Renal cortex interstitium (tissue), 11 donors: ENCODE data around the gene PIH1D1. TPM values are rescaled to one million over a fixed set of nuclear protein-coding genes. Genes with fewer than 3 reads are reported as not detected.

Experiments
- DNase-seq, 11 donors: peaks; one replicate each; pipeline ENCODE4 v3.0.0-alpha.2; 2013; ENCODE audit warnings: low read depth in 9 of 11, low spot score in 4 of 11; ENCODE audit errors: extremely low read depth in 1 of 11
- polyA plus RNA-seq, 3 donors: library from polyadenylated mRNA; unstranded; fragments of 120-200 nt; gene quantifications; one replicate each; pipeline ENCODE4 v1.2.1, GENCODE V29; 2013; ENCODE audit not compliant: insufficient read length in 3 of 3

The PIH1D1 gene
- polyA plus RNA-seq, 3 donors: 85.0 to 102 (median 91.3) TPM

DNA sequence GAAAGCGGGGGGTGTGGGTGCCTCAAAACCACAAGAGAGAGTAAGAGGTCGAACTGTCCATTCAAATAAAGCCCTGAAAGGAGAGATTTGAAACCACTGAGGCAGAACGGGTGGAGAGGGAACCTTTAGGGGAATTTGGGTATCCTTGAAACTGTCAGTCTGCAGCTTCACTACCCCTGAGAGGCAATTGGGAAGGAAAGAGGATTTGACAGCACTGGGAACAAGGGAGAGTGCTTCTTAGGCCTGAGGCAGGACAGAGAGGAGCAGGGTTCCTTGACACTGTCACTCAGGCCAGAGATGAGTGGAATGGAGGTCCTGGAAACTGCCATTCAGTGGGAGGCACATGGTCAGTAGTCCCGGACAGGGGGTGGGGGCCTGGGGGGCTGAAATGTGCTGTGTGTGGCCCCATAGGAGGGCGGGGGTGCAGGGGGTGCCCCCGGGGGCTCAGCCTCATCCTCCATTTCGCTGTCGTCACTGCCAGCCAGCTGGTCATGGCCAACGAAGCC is 21.4 kb downstream of the PIH1D1 start:
- DNase-seq: no peak

DNA sequence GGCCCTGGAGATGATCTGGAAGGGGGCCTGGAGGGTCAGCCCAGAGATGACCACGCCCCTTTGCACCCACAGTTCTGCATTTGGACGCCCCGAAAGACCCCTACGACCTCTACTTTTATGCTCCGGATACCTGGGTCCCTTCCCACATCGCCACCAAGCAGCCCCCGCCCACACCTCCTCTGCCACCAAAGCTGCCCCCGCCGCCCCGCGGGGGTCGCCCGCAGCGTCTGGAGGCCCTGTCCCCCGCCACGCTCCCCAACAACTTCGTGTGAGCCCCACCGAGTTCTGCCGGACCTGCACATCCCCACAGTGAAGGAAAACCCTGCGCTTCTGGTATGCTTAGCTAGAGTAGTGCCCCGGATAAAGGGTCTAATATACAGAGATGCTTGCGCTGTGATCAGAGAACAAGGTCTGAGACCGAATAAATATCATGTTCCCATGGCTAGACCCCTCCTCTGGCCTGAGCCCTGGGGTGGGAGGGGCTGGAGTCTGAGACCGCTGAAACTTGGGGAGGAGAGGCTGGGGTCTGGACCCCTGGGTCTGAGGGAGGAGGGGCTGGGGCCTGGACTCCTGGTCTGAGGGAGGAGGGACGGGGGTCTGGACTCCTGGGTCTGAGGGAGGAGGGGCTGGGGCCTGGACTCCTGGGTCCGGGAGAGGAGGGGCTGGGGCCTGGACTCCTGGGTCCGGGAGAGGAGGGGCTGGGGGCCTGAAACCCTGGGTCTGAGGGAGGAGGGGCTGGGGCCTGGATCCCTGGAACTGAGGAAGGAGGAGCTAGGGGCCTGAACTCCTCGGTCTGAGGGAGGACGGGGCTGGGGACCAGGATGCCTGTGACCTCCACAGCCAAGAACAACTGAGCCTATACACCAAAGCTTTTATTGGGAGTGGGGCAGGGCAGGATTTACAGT is 22.8 kb downstream of the PIH1D1 start:
- no peak for DNase-seq

DNA sequence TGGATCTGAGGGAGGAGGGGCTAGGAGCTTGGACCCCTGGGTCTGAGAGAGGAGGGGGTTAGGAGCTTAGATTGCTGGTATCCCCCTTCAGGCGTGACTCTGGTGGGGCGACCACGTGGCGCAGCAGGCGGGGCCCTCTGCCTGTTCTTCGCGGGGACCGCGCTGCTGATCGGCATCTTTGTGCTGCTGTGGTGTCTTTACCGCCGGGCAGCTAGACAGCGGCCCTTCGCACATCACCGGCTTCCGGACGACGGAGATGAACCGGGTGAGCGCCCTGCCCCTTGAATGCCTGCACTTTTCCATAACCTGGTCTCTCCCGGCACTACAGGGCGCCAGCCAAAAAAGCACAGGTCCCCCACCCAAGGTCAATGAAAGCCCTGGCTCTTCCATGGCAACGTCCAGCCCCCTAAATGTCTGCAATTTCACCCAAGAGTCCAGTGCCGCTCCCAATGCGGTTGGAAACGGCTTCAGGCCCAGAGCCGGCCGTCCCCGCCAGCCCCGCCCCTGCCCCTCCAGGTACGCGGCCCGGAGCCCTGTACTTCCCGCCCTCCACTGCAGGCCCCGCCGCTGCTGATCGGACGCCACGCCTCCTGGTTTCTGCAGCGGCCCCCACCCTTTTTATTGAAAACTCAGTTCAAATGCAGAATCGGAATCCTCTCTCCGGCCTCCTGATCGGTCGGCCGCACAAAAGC is 23.6 kb downstream of the PIH1D1 start:
- no peak for DNase-seq

DNA sequence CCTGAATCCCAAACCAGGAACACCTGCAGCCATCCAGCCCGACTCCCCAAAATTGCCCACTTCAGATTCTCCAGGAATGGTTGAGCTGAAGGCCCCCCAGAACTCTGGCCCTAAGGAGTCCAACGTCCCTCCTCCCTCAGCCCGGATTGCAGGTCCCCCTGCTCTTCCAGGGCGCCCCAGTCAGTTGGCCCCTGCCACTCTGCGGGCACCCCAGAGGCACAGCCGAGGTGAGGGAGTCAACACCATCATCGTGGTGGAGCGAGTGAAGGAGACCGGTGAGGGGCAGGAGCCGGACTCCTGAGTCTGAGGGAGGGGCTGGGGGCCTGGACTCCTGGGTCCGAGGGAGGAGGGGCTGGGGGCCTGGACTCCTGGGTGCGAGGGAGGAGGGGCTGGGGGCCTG is 24.3 kb downstream of the PIH1D1 start:
- no peak for DNase-seq

DNA sequence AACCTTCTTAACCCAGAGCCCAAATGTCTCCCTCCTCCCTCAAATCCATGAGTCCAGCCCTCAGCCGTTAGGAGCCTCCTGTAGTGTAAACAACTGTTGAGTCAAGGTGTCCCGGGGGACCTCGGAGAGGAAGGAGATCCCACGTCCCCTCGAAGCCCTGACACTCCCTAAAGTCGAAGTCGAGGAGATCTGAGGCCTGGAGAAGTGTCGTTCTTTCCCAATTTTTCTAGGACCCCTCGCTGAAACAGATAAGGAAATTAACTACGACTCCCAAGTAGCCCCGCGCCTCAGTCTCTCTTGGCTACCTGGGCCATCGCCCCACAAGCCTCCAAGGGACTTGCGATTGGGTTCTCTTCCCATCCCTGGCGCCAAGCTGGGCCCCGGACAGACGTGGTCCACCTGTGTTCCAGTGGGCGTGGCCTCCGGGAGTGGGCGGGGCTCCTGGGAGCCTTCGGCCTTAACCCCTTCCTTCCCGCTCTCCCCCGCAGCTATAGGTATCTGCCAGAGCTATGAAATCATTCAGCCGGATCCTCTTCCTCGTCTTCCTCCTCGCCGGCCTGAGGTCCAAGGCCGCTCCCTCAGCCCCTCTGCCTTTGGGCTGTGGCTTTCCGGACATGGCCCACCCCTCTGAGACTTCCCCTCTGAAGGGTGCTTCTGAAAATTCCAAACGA is 25.6 kb downstream of the PIH1D1 start:
- no peak for DNase-seq

DNA sequence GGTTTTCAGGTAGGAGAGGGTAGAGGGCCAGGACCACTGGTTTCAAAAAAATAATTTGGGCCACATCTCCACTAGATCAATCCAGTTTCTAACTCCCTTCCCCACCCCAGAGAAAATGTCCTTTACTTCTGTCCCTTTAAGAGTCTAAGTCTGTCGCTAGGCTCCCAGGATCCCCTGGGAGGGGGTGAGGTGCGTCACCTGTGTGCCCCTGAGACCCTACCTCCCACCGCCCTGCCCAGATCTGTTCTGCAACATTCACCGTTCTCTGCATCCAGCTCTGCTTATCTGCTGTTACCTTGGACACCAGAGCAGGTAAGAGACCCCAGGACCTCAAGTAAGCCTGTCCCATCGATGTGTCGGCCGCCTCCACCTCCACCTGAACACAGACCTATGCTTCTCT is 26.4 kb downstream of the PIH1D1 start, which contains the start of gene GFY:
Gene GFY (plus strand): TSS at position 211 of the 400 bp plus-strand sequence. CDS start 1,043 bp downstream, outside the sequence.
- no peak for DNase-seq

DNA sequence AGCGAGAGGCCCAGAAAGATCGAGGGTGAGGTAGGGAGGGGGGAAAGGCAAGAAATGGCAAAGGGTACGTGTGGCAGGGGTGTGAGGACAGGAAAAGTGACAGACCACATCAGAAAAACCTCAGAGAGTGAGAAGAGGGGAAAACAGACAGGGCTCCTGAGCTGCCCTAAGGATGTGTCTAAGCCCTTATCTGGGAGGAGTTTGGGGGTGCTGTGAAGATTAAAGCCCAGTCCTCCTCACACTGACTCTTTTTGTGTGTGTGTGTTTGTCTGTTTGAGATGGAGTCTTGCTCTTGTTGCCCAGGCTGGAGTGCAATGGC is 27.7 kb downstream of the PIH1D1 start:
- DNase-seq: no peak

DNA sequence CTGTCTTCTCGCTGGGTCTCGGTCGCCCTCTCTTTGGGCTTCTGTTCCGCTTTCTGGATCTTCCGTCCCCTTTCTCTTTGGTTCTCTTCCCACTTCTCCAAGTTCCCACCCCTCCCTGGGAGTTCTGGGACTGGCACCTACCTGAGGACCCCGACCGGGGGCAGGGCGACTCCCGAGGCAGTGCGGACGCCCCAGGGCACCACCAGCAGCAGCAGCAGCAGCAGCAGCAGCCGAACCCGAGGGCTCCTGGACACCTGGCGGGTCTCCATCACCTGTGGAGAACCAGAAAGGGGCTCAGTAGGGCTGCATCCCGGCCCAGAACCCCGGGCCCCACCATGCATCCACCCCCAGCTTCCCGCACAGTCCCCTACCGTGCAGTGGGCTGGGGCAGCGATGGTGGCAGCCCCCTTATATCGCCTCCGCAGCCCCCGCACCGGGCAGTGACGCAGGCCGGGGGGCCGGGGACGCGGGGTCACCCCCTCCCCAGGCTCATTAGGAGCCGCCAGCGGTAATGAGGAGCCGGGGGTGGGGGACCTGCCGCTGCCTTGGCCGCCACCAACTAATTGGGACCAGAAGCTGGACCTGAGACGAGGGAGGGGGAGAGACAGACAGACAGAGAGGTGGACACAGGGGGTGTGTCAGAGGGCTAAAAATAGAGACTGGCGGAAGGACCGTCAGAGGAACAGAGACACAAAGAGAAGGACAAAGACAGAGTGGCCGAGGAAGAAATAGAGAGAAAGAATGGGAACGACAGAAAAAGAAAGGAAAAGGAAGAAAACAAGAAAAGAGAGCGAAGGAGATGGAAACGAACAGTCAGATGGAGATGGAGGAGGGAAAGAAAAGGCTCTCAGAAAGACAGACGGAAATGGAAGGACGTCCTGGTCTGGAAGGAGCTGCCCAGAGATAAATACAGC is 28.3 kb downstream of the PIH1D1 start, which contains the start of gene PTH2:
Gene PTH2 (minus strand): TSS at position 371 of the 914 bp plus-strand sequence. CDS start 102 bp downstream, at position 269.
- no peak for DNase-seq

DNA sequence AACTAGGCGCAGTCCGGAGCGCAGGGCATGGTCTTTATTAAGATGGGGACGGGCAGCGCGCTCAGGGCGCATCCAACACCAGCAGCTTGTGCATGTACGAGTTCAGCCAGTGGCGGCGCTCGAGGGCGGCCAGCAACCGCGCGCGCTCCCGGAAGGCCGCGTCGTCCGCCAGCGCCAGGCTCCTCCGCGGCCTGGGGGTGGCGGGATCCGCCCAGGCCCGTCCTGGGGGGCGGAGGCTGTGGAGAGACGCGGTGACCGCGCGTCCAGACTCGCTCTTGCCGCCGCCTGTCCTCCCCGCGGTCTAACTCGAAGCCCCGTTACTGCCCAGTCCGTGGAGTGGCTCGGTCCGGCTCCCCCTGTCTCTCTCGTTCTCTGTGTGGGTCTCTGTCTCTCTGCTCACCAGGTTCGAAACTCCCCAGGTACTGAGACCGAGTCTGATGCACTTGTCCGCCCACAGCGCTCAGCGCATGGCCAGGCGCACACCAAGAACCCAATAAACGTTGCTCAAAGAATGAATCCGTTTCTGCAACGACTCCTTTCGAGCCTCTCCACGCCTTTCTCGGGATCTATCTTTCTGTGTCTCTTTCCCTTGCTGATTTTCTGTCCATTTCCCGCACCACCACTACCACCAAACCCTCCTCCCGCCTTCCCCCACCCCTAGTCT is 29.1 kb downstream of the PIH1D1 start:
- peak in 1 of 11 donors; percentile 45 for DNase-seq

DNA sequence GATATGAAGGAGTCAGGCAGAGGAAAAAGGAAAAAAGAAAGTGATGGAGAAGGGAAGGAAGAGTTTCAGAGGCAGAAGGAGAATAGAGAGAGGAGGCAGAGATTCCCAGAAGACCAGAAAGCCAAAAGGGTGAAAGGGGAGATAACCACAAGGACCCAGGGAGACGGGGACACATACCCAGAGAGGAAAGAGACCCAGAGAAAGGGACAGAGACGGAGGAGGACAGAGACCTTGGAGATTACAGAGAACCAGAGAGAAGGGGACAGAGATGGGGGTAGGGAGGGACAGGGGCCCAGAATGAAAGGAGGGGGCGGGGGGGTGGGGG is 29.8 kb downstream of the PIH1D1 start:
- no peak for DNase-seq

DNA sequence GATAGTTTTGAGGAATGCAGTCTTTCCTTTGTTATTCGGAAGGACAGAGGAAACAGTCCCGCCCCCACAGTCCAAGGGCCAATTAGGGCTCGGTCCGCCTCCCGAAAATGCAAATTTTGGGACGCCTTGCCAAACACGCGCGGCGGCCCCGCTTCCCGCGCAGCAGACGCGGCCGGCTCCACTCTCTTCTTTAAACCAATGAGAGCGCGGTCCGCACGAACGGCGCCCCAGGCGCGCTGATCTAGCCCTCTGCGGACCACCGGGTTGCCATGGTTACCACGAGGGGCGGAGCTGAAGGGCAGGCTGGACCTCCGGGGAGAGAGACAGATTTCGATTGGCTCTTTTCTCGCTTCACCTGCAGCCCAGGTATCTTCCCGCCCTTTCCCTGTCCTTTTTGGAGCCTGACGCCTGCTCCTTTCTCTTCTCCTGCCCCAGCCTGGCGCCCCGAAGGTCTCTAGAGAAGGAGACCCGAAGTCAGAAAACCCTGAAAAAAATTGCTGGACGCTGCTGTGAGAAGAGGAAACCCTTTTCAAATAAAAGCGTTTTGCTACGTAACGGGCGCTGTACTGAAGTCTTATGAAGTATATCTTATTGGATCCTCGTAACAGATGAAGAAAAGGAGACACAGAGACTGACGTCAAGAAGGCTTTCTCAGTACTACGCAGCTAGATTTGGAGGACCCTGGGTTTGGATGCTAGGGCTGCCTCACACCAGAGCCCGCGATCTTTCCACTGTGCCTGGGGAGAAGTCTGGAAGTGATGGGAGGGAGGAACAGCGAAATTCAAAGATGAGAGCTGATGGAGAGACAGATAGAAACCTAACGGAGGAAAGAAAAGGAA is 30.4 kb downstream of the PIH1D1 start:
- DNase-seq: peak in 10 of 11 donors; percentile 47 to 75 (median 68)

DNA sequence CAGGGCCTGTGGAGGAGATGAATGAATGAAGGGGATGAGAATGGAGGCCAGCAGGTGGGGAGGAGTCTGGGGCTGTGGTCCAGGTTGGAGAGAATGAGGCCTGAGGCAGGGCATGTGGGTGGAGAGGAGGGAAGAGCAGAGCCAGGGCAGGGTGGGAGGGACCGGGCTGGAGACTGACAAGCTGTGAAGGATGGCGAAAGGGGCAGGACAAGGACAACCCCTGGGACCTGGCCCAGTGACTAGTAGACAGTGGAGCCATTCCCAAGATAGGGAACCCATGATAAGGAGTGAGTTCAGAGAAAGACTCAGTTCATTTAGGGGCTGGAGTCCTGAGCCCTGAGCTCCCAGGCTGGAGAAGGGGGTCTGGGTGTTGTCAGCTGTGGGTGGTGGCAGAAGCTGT is 31.4 kb downstream of the PIH1D1 start:
- DNase-seq: no peak

DNA sequence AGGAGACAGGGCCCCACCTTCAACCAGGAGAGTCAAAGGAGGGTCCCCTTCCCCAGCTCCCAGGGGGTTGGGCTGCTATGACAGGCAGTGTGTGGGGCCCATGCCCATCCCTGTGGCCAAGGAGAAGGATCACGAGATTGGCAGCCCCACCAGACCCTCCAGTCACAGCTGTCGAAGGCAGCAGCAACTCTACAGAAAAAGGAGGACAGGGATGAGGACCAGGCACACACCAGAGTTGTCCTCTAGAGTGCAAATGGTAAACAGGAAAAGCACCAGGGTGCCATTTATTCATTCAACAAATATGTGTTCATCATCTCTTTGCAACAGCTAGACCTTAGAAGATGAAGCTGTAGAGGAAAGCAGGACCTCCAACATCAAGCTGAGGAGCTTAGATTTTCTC is 32.4 kb downstream of the PIH1D1 start:
- DNase-seq: no peak

DNA sequence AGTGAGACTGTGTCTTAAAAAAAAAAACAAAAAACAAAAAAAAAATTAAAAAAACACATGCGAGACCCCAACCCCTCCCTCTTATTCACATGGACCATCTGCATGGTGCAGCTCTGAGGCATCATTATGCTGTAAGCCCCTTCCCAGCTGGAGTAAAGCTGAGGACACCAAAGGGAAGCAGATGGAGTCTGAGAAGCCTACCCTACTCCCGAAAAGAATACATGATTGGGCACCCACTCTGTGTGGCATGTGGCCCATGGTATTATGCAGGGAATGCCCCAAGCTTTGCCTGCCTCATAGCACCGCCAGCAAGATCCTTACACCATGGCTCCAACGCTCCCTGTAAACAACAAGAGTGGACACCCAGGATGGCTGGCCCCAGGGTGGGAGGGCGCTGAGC is 33.1 kb downstream of the PIH1D1 start:
- no peak for DNase-seq

DNA sequence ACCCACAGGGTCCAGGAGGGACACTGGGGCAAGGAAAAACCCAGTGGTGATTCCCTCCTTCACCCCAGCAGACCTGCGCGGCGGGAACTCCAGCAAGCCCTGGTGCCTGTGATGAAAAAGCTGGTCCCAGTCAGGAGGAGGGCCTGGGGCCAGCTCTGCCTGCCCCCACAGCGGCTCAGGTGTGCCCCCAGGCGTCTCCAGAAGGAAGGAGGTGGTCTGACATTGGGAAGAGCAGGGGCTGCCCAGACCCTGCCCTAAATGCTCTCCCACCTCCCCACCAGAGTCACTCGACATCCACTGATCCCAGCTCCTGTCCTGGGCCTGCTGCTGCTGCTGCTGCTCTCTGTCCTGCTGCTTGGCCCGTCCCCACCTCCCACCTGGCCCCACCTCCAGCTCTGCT is 34.5 kb downstream of the PIH1D1 start:
- DNase-seq: no peak

DNA sequence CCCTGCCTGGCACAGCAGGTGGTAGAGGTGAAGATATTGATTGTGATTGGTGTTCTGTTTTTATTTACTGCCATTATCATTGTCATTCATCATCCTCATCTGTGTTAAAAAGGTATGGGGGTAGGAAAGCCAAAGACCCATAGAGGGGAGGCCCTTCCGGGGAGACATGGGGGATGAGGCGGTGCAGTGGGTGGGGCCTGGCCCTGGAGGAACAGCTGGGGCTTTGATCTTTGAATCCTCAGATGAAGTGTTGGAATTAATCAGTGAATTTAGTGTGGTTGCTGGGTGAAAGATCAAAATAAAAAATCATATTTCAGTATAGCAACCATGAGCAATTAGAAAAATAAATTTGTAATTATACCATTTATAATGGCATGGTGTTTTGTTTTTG is 35.8 kb downstream of the PIH1D1 start:
- no peak for DNase-seq

DNA sequence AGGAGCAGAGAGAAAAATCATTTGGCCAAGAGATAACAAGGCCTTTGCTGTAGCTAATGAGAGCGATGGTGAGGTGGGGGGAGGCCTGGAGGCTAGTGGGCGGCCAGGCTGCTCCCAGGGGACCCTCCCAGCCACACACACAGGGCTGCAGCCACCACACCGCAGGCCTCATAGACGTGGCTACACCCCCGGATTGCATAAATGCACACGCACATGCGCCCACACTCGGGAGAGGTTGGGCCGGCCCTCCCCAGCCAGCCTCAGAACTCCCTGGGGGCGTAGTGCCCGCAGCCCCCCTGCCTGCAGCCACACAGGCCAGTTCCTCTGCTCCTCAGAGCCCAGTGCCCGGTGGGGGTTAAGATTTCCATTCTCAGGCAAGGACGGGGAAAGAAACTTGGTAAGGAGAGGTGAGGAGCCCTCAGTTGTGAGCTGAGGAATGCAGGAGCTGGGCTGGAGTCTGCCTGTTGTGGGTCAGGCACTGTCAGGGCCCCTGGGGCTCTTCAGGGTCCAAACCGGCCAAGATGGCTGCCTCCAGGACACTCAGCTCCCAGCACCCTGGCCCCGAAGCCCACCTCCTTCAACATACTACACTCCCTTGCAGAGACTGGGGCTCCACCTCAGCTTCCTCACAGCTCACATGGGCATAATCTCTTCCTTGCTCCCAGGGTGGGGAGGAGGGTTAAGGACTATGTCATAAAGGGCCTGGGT is 36.4 kb downstream of the PIH1D1 start:
- DNase-seq: no peak
